ENCODE data around the gene MED23.

DNA sequence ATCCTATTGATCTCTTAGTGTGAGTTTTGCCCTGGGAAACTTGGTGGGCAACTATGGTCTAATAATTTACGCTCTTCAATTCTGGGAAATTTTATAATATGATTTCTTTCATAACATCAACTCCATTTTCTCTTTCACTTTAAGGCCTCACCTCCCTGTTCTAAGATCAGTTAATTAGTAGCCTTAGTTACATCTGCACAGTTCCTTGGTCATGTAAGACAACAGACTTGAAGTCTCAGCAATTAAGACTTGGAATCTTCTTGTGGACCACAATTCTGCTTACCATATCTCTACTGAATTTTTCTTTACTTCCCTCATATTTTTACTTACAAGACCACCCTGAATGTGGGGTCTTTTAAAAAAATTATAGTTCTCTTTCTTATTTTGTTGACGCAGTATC, 17.8 kb upstream of the MED23 start:
- TF ChIP-seq POLR2A (IDR thresholded peaks at IDR 0.05): no peak
- TF ChIP-seq, protein P1, sequence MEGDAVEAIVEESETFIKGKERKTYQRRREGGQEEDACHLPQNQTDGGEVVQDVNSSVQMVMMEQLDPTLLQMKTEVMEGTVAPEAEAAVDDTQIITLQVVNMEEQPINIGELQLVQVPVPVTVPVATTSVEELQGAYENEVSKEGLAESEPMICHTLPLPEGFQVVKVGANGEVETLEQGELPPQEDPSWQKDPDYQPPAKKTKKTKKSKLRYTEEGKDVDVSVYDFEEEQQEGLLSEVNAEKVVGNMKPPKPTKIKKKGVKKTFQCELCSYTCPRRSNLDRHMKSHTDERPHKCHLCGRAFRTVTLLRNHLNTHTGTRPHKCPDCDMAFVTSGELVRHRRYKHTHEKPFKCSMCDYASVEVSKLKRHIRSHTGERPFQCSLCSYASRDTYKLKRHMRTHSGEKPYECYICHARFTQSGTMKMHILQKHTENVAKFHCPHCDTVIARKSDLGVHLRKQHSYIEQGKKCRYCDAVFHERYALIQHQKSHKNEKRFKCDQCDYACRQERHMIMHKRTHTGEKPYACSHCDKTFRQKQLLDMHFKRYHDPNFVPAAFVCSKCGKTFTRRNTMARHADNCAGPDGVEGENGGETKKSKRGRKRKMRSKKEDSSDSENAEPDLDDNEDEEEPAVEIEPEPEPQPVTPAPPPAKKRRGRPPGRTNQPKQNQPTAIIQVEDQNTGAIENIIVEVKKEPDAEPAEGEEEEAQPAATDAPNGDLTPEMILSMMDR (IDR thresholded peaks at IDR 0.05): no peak
